RPMI8226 (cell line): ENCODE results near the gene MYH9.

Experiments
- DNase-seq: peaks from one replicate; pipeline ENCODE4 v3.0.0-alpha.2; 2015

The MYH9 gene

DNA sequence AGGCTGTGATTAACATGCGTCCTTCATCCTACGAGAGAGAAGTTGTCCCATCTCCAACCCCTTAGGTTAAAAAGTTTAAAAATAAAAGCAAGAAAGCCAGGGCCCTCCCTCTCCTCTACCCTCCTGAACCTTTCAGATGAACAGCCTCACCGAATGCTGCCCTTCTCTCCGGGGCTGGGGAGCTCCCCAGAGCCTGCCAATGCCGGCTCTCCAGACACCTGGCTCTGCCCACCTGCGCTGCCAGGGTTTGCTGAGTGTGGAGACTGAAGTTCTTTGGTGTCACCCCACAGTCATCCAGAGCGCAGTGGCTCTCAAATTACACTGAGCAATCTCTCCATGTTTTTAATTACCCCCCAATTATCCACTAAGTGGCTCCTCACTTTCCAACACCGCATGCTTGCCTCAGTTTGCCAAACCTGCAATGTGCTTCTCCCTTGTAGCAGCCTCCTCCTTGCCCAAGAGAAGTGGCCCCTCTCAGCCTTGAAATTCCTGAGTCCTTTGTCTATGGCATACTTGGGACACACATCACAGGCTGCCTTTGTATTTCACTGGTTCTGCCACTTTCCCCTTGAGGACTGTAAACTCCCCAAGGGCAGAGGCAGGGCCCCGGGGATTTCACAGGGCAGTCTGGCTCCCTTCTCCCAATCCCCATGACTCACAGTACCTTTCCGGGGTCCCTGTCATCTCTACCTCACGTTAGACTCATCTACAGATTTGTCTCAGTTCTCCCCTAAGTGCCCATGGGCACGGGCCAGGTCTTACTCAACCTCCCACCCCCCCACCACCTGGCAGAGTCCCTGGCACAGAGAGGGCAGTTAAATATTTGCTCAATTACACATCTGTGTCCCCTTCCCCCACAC, 2.0 kb downstream of the MYH9 start:
- peak; percentile 85 for DNase-seq

DNA sequence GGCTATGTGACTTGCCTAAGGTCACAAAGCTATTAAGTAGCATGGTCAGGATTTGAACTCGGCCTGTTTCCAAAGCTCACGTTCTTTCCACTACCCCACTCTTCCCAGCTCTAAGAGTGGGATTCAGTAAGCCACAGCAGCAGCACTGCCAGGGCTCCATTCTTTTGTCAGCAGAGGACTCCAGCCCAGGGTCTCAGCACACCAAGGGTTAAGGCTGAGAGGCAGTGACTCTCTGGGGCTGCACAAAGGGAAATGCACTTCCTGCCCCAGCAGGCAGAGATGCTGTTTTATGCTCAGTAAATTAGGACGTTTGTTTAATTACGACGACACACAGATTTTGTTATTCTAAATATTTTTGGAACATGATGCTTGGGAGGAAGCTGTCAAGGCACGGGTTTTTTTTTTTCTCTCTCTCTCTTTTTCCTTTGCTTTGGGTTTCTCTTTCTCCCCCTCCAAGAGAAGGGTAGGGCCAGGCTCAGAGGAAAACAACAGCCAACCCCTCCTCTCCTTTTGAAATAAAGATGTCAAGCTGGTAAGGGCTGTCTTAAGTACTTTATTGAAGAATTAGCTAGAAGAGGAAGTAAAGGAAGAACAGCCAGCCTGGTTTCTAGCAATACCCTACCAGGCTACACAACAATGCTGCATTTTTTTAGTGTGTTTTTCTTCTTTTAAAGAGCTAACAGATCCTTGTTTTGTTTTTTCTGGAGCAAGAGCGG, 2.8 kb downstream of the MYH9 start:
- DNase-seq, result peak; percentile 63

DNA sequence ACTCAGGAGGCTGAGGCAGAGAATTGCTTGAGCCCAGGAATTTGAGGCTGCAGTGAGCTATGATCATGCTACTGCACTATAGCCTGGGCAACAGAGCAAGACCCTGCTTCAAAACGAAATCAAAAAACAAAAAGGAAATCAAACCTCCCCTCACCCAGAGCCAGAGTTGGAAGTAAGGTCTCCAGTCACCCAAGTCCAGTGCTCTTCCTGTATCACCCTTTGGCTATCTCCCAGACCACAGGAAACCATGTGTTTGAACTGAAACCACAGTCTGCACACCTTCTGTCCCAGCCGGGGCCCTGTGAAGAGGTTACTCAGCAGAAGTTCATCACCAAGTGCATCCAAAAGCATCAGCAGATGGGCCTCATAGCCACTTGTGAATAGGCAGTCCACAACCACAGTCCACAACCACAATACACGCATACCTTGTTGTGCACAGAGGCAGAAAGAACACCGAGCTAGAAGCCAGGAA, 4.6 kb downstream of the MYH9 start:
- DNase-seq, result peak; percentile 97

DNA sequence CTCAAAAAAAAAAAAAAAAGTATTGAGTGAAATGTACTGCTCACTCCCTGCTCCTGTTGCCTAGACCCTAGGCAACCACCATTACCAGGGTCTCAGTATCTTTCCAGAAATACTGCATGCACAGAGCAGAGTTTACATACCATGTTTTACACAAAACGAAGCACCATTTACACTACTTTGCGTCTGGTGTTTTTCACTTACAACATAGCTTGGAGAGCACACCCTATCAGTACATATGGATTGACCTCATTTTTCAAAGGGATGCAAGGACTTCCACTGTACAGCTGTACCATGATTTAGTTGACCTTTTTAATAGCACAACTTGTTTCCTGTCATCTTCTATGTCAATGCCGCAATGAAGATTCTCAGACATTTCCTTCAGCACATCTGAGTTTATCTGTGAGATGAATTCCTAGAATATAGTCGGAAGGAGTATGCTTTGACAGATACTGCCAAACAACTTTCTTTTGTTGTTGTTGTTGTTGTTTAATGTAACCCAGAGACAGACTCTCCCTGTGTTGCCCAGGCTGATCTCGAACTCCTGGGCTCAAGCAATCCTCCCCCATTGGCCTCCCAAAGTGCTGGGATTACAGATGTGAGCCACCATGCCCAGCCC, 6.1 kb downstream of the MYH9 start:
- DNase-seq, result no peak

DNA sequence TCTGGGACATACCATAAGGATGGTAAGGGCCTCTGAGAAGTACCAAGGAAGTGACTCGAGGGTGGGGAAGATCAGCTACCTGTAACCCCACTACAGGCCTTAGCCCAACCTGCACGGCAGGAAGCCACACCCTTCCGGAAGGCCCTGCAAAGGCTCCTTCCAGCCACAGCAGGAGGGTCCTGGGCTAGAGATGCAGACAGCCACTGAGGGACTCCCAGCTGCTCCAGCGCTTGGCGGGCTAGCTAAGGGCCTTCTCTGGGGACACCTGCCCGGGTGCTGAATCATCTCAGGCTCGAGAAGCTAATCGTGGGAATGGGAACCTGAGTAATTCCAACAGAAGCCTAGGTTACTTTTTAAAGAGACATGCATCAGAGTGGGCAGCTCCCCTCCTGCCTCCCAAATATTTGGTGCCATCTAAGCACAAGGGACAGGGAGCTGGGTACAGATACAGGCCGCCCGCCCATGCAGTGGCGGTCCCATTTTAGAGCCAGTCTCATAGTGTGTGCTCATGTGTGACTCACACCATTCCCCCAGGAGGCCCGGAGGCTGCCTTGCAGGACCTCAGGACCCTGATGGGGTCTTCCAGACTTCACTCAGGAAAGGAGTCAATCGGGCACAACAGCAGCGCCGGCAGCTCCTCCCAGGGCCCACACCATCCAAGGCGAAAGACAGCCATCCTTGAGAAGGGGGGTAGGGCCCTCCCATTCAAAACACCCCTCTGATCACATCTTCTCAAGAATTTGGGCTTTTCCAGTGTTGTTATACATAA, 8.0 kb downstream of the MYH9 start:
- DNase-seq, result no peak

DNA sequence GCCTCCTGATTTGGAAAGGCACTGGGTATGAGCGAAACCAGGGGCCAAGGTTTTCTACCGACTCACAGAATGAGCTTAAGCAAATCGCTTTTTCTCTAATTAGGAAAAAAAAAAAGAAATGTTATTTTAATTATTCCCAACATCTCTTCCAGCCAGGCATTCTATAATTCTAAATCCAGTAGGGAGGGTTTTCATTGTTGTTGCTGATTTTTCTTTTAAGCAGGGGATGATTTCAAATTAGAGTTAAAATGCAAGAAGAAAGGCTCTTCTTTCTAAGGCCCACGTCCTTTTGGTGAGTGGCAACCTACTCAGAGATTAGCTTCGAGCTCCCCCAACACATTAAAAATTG, 8.9 kb downstream of the MYH9 start:
- DNase-seq, result no peak

DNA sequence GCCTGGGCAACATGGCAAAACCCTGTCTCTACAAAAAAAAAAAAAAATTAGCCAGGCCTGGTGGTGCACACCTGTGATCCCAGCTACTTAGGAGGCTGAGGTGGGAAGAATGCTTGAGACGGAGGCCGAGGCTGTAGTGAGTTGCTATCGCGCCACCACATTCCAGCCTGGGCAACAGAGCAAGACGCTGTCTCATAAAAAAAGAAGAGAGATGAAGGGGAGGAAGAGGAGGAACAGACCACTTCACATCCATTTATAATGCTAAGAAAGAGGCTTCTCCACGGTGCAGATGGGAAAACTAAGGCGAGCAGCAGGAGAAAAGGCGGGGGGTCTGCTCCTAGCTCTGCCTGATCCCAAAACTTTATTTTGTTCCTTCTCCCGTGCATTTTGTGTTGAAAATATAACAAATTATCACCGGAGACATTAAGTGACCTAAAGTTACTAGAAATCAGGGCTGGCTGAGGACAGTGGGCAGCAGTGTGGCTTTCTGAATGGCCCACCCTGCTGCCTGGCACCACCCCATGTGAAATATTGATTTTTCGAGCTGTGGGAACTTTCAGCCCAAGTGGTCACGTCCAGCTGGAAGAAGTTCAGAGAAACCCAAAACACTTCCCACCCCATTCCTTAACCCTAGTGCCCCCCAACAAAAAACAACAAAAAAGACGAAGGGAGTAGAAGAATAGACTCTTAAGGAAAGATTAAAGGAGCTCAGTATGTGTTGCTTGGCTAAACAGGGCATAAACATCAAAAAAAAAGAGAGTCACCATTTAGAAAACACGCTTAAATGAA, 9.5 kb downstream of the MYH9 start:
- no peak for DNase-seq

DNA sequence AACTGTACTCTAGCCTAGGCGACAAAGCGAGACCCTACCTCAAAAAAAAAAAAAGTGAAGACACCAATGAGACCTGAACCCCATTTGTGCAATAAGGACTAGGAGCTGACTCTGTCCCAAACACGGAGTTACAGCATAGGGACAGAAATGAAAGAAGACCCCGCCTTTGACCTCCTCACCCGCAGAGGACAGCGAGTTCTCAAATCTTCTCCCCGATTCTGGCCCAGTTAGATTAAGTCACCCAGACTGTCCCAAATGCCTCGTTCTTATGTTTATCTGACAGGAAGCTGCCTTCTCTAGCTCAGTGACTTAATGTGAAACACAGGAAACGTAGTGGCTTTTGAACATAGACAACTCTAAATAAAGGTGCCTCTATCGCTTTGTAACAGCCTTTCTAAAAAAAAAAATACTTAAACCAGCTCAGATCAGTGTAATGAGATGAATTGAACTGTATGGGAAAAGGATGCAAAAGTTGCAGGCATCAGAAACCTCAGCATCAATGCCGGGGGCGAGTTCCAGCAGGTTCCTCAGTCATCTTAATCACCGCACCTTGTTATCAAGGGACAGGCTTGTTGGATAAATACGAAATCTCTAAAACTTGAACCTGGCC, 10.6 kb downstream of the MYH9 start:
- DNase-seq, result no peak

DNA sequence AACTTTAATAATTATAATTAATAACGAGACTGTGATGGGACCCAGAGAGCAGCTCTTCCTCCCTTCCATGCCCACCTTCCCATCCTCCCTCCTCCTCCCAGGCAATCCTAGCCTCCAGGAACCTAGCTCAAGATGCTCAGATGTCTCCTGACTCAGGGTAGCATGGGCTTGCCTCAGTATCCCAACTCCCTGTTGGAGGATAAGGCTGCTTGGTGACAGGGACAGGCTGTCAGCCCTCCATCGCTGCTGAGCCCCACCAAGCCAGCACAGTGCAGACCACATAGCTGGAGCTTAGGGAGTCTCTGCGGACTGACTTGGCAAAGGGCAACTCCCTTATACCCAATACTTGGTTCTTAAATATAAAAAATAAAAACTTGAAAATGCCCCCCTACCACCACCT, 11.5 kb downstream of the MYH9 start:
- DNase-seq, result no peak

DNA sequence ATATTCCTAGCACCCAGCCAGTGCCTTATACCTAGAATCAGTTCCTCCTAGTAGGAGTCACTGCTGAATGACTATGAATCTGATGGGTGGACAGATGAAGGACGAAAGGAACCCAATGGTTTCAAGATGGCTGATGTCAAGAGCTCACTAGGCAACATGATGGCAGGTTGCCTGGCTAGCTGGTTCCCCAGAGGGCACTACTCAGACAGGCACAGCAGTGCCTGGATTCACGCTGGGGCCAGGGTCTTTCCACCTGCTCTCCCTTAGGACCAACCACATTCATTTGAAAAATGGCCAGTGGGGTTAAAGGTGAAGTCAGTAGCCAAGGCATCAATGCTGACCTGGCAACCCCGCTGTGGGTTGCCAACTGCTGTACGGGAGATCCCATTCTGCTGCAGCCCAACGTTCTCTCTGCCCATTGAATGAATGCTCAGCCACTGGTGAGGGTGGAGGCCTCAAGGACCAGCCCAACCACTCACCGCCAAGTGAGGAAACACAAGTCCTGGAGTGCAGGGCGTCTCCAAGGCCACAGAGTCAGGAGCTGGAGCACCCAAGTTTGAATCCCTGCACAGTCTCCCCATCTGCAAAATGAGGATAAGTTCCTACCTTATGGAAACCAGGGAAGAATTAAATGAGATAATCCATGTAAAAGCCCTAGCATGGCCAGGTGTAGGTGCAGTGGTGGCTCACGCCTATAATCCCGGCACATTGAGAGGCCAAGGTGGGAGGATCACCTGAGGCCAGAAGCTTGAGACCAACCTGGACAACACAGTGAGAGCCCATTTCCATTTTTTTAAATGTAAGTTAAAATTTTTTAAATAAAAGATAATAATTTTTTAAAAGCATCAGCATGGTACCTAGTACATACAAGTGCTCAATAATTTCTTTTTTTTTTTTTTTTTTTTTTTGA, 12.4 kb downstream of the MYH9 start:
- no peak for DNase-seq

DNA sequence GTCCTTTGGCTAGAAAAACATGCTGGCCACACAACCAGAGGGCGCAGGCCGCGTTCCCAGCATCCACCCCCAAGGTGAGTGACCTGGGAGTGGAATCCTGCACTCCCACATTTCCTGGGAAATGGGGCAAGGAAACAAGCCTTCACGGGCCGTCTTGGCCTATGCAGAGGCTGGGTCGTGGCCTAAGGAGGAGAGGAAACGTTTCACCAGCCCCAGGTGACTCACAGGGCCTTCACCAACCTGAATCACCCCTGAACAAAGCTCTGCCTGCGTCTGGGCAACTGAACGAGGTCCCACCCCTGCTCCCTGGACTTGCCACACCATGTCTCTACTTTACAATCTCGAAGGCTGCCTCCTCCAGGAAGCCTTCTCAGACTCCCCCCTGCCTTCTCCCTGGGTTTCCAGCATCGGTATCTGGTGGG, 13.2 kb downstream of the MYH9 start:
- no peak for DNase-seq

DNA sequence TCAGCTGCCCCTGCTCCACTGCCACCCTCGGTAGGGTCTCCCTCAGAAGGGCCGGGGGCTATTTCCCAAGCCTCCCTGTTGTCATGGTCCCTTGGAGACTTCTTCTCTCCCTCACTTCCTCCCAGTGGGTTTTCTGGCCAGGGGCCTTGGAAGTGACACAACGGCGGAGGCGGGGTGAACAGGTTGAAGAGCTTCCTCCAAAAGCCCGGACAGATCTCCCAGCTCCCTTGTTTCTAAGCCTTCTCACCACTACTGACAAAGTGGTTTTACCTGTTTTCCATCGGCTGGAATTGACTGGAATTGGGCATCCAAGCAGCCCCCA, 14.5 kb downstream of the MYH9 start:
- no peak for DNase-seq

DNA sequence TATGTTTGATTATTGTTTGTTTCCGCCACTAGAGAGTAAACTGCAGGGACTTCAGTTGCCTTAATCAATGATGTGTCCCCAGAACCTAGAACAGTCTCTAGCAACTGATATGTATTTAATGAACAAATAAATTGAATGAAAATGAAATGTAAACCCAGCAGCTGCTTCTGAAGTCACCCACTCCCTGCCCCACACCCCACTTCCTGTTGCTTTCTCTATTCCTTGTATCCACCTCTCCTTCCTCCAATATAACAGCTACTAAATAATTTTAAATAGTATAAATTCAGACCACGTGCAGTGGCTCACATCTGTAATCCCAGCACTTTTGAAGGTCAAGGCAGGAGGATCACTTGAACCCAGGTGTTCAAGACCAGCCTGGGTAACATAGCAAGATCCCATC, 15.8 kb downstream of the MYH9 start:
- DNase-seq, result no peak

DNA sequence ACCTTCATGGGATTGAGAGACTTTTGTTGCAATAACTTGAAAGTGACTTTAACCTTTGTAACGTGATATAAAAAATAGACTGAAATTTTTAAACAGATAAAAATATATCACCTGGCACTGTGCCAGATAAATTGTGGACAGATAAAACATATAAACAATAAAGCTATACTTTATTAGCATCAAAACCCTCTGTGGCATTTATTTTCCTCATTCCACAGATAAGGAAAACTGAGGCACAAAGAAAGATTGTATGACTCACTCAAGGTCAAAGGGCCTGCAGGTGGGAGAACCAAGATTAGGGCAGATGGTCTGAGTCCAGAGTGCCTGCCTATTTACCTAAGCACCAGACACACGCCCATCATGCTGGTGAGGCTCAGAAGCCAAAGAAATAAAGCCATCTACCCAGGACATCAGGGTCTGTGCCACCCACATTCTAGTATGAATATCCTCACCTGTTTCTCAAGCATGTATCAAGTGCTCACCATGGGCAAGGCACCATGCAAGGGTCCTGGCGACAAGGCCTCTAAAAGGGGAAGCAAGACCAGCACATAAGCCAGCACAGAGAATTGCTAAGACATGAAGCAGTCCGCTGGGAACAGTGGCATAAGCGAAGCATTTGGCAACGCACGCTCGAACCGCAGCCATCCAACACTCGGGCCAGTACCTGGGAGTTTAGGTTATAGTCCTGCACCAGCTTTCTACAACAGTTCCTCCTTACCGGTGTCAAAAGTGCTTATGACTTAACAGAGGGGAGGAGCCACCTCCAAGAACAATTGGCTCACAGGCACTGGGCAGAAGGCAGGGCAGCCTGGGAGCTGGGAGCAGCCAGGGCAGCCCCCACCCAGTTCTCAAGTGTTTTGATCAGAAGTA, 17.6 kb downstream of the MYH9 start:
- DNase-seq, result no peak

DNA sequence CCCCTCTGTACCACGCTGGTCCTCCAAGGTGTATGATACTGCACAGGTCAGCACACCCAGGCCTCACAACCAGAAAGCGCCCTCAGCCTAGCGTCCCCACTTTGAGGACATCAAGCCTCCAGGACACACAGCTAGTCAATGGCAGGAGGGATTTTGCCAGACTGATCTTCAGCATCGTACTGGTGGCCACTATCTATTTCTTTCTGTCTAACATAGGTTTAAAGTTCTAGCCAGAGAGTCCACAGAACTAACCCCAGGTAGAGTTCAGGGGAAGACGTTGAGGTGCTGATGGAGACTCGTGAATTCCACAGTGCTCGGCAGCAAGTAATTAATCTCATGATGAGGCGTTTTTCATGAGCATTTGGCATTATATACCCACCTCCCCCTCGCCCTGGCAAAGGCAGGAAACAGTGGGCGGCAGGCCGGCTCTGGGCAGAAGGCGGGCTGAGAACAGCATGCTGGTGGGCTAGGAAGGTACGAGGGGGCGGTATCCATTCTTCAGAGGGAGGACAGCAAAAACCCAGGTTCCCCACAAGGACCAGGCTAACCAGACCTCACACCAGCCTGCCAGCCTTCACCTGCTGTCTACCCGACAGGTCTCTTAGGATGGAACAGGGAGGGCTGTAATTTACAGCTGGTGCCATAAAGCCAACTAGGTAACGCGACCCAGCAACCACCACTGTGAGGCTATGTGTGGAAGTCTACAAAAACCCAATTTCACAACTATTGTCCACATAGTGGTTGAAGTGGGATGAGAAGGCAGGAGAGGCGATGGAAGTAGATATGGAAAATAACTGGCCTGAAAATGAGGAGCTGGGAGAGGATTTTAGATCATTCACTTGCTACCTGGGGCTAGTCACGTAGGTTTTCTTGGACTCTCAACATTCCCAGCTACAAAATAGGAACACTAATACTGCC, 18.5 kb downstream of the MYH9 start:
- no peak for DNase-seq

DNA sequence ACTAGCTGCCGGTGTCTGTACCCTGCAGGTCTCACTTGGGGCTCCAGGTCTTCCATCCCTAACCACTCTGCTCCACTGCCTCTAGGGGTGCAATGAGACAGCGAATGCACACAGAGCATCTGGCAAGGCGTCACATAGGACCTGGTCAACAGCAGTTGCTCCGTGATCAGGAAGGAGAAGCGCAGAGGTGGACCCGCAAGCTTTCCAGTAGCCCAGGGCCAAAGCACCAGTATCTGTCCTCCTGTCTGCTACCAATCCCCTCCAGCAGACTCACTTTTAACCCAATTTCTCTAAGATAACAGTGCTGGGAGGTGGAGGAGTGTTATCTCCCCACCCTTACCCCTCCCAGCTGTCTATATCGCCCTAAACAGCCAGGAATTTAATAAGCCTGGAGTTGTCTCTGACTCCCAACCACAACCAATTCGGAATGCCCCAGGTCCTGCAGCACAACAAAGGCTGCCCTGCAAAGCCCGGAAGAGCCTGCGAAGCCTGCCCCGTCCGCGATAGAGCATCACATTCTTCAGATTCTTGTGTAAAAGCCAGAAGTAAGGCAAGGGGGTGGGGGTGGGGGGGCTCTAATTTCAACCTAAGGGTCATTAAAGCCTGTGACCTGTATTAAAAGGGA, 19.3 kb downstream of the MYH9 start:
- peak; percentile 32 for DNase-seq

DNA sequence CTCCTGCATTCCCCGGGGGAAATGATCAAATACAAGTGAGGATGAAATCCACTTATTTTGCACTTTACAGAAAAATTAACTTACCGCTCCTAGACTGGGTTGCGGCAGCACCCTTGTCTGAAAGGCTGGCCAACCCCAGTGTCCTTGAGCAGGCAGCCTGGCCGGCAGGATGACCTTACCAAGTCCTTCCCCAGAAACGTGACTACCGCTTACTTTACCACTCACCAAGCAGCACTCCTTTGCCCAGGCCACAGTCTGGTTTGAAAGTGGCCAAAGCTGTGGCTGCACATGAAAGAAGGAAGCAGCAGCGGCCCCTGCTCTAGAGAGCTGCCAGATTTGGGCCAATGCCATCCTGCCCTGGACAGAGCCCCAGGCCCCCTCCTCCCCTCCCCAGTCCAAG, 20.3 kb downstream of the MYH9 start:
- DNase-seq, result no peak

DNA sequence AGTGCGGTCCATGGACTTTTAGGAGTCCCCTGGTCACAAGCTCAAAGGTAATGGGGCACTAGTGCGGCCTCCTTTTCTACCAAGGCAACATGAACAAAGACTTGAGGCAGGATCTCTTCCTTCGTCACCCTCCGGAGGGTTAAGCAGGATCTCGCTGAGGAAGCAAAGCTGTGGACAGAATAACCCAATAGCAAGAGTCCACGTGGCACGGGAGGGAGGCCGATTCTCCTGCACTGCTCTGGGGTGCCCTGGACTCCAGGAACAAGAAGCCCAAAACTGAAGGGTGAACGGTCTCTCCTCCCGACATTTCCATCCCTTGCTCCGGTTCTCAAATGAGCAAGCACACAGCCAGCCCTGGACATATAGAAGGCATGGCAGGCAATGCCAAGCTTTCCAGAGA, 20.7 kb downstream of the MYH9 start:
- no peak for DNase-seq
